H9 (cell line): ENCODE measurements around the gene NAP1L1. TPM values are rescaled to one million over a fixed set of nuclear protein-coding genes. Genes with fewer than 3 reads are reported as not detected.

Experiments used
- DNase-seq: peaks from one replicate; pipeline ENCODE4 v3.0.0-alpha.2; 2017
- H2AFZ ChIP-seq: one replicate; pipeline ENCODE4 v1.6.1; 2013; ENCODE audit warnings: mild to moderate bottlenecking, low read length, control low read depth, moderate library complexity
- H2AK5ac ChIP-seq: 2 replicates; pipeline ENCODE4 v1.6.1; 2013; ENCODE audit warnings: low read length, control low read depth, mixed read lengths; ENCODE audit not compliant: insufficient read length
- H2BK120ac ChIP-seq: one replicate; pipeline ENCODE4 v1.6.1; 2013; ENCODE audit warnings: low read depth, mild to moderate bottlenecking, low read length, control low read depth, inconsistent platforms; ENCODE audit not compliant: poor library complexity, severe bottlenecking
- H2BK12ac ChIP-seq: 2 replicates; pipeline ENCODE4 v1.6.1; 2013; ENCODE audit warnings: low read length, control low read depth, mixed read lengths, low read depth; ENCODE audit not compliant: insufficient read length
- H2BK15ac ChIP-seq: 2 replicates; pipeline ENCODE4 v1.6.1; 2013; ENCODE audit warnings: low read depth, low read length, control low read depth
- H2BK20ac ChIP-seq: one replicate; pipeline ENCODE4 v1.6.1; 2013; ENCODE audit warnings: low read depth, mild to moderate bottlenecking, low read length, control low read depth, inconsistent platforms; ENCODE audit not compliant: poor library complexity, severe bottlenecking
- H2BK5ac ChIP-seq: 2 replicates; pipeline ENCODE4 v1.6.1; 2013; ENCODE audit warnings: low read length, control low read depth, mixed read lengths; ENCODE audit not compliant: insufficient read length
- H3K14ac ChIP-seq: 2 replicates; pipeline ENCODE4 v1.6.1; 2013; ENCODE audit warnings: low read length, control low read depth; ENCODE audit not compliant: insufficient read depth
- H3K18ac ChIP-seq: 2 replicates; pipeline ENCODE4 v1.6.1; 2013; ENCODE audit warnings: low read depth, mild to moderate bottlenecking, mixed read lengths, low read length, control low read depth; ENCODE audit not compliant: insufficient read length
- H3K23ac ChIP-seq: 2 replicates; pipeline ENCODE4 v1.6.1; 2013; ENCODE audit warnings: low read length, control low read depth, mixed read lengths, low read depth; ENCODE audit not compliant: insufficient read length
- H3K23me2 ChIP-seq: 2 replicates; pipeline ENCODE4 v1.6.1; 2013; ENCODE audit warnings: low read depth, mild to moderate bottlenecking, mixed read lengths, low read length, control low read depth; ENCODE audit not compliant: insufficient read length, poor library complexity, severe bottlenecking
- H3K27ac ChIP-seq: 2 replicates; pipeline ENCODE4 v1.5.1; 2013; ENCODE audit warnings: low read length, control low read depth, mixed read lengths, low read depth; ENCODE audit not compliant: insufficient read length
- H3K27me3 ChIP-seq: 2 replicates; pipeline ENCODE4 v1.6.1; 2013; ENCODE audit warnings: low read length, control low read depth, inconsistent platforms; ENCODE audit not compliant: insufficient read depth
- H3K4ac ChIP-seq: 2 replicates; pipeline ENCODE4 v1.6.1; 2013; ENCODE audit warnings: low read depth, mild to moderate bottlenecking, control low read depth, inconsistent platforms, low read length, moderate library complexity
- H3K4me1 ChIP-seq: 2 replicates; pipeline ENCODE4 v1.6.1; 2013; ENCODE audit warnings: low read length, control low read depth, inconsistent platforms; ENCODE audit not compliant: insufficient read depth
- H3K4me2 ChIP-seq: 2 replicates; pipeline ENCODE4 v1.6.1; 2013; ENCODE audit warnings: low read length, control low read depth, mixed read lengths; ENCODE audit not compliant: insufficient read length, insufficient read depth
- H3K56ac ChIP-seq: 2 replicates; pipeline ENCODE4 v1.6.1; 2013; ENCODE audit warnings: low read depth, mild to moderate bottlenecking, mixed read lengths, low read length, control low read depth; ENCODE audit not compliant: insufficient read length
- H3K79me1 ChIP-seq: 2 replicates; pipeline ENCODE4 v1.6.1; 2013; ENCODE audit warnings: low read depth, mild to moderate bottlenecking, moderate library complexity, low read length, control low read depth, inconsistent platforms; ENCODE audit not compliant: insufficient read depth, poor library complexity, severe bottlenecking
- H3K79me2 ChIP-seq: 2 replicates; pipeline ENCODE4 v1.6.1; 2013; ENCODE audit warnings: low read length, control low read depth, inconsistent platforms; ENCODE audit not compliant: insufficient read depth
- H3K9ac ChIP-seq: 2 replicates; pipeline ENCODE4 v1.6.1; 2013; ENCODE audit warnings: low read length, control low read depth, mixed read lengths; ENCODE audit not compliant: insufficient read length; ENCODE audit errors: extremely low read depth
- H3K9me3 ChIP-seq: one replicate; pipeline ENCODE4 v1.6.1; 2013; ENCODE audit warnings: low read depth, low read length, inconsistent platforms; ENCODE audit not compliant: control insufficient read depth
- H3T11ph ChIP-seq: one replicate; pipeline ENCODE4 v1.6.1; 2013; ENCODE audit warnings: mild to moderate bottlenecking, low read length, control low read depth, inconsistent platforms
- H4K20me1 ChIP-seq: one replicate; pipeline ENCODE4 v1.6.1; 2013; ENCODE audit not compliant: control insufficient read depth, insufficient read length, insufficient read depth
- H4K5ac ChIP-seq: 2 replicates; pipeline ENCODE4 v1.6.1; 2013; ENCODE audit warnings: low read depth, mild to moderate bottlenecking, mixed read lengths, low read length, control low read depth; ENCODE audit not compliant: insufficient read length
- H4K8ac ChIP-seq: replicated peaks from 2 replicates; pipeline ENCODE4 v1.6.1; 2013; ENCODE audit warnings: low read length, control low read depth, mixed read lengths, low read depth; ENCODE audit not compliant: insufficient read length
- H4K91ac ChIP-seq: 2 replicates; pipeline ENCODE4 v1.6.1; 2013; ENCODE audit warnings: low read depth, mild to moderate bottlenecking, moderate library complexity, mixed read lengths, low read length, control low read depth; ENCODE audit not compliant: insufficient read length
- H3K27ac Mint-ChIP-seq, 3 experiments: 2 replicates in 2 of 3; 3 replicates in 1 of 3; pipeline ENCODE4 v1.8.0; 2020 to 2021; ENCODE audit warnings: mixed read lengths in 3 of 3, mild to moderate bottlenecking in 1 of 3, moderate library complexity in 1 of 3
- H3K27me3 Mint-ChIP-seq: 2 replicates; pipeline ENCODE4 v1.8.0; 2021; ENCODE audit warnings: low read depth, mild to moderate bottlenecking, moderate library complexity, mixed read lengths
- H3K36me3 Mint-ChIP-seq, 3 experiments: 2 replicates in 2 of 3; 3 replicates in 1 of 3; pipeline ENCODE4 v1.8.0; 2020 to 2021; ENCODE audit warnings: low read depth in 3 of 3, mixed read lengths in 3 of 3; ENCODE audit not compliant: insufficient read depth in 1 of 3
- H3K4me1 Mint-ChIP-seq, 2 experiments: 2 replicates each; pipeline ENCODE4 v1.8.0; 2020; ENCODE audit warnings: mixed read lengths in 2 of 2
- H3K4me3 Mint-ChIP-seq, 2 experiments: 2 replicates in 1 of 2; 3 replicates in 1 of 2; pipeline ENCODE4 v1.8.0; 2020 to 2021; ENCODE audit warnings: mild to moderate bottlenecking in 2 of 2, mixed read lengths in 2 of 2, moderate library complexity in 1 of 2
- H3K9me3 Mint-ChIP-seq, 2 experiments: 2 replicates in 1 of 2; 3 replicates in 1 of 2; pipeline ENCODE4 v1.8.0; 2020; ENCODE audit warnings: mild to moderate bottlenecking in 2 of 2, mixed read lengths in 2 of 2, moderate library complexity in 1 of 2
- CTCF ChIP-seq: fragments of 200-600 bp; sonication (generic); conservative IDR thresholded peaks from 3 replicates; pipeline ENCODE4 v1.8.0; 2021; ENCODE audit warnings: antibody characterized with exemption, mild to moderate bottlenecking
- WGBS: extraction: QIAGEN DNeasy Blood & Tissue Kit; methylation state at CpG from one replicate; pipeline ENCODE4 v1.1.7; 2013; ENCODE audit warnings: missing lambda C conversion rate, low lambda C conversion rate, mixed read lengths; ENCODE audit not compliant: insufficient read length; ENCODE audit errors: extremely low coverage; 5-methylcytosine and 5-hydroxymethylcytosine counted together
- total RNA-seq: library from RNA; stranded (reverse); gene quantifications from 2 replicates; pipeline ENCODE4 v1.2.1, GENCODE V29; 2021

The NAP1L1 gene
- total RNA-seq, 1 experiment from 2014 or later = 1,012 TPM

GRCh38 chr12:76111209-76111749 is 26.8 kb upstream of the NAP1L1 start:
- H3K4me2 ChIP-seq = no peak overlapping the region
- no peak overlapping the region for H3K27ac ChIP-seq
- TF ChIP-seq CTCF = no peak
- no peak overlapping the region for H3K4ac ChIP-seq
- H2AFZ ChIP-seq = no peak overlapping the region
- H4K5ac ChIP-seq = no peak overlapping the region
- H3K23ac ChIP-seq = no peak overlapping the region
- H2BK15ac ChIP-seq = no peak overlapping the region
- no peaks in the 10 kb centered on the region for H3K4me1 ChIP-seq
- DNase-seq = no peak
- H3K27ac Mint-ChIP-seq = no peak overlapping the region; a peak in 2 of 7 replicates
- no peak overlapping the region for H2BK120ac ChIP-seq
- H3K27me3 Mint-ChIP-seq = peaks cover 2% of the 10 kb centered on the region; the same call in 1 of the 2 replicates
- H2AK5ac ChIP-seq = no peak overlapping the region
- no peaks in the 10 kb centered on the region for H3K9me3 Mint-ChIP-seq
- no peaks in the 10 kb centered on the region for H4K20me1 ChIP-seq
- no peak overlapping the region for H2BK20ac ChIP-seq
- H2BK5ac ChIP-seq = no peak overlapping the region
- H3K4me3 Mint-ChIP-seq = no peak overlapping the region
- no peaks in the 10 kb centered on the region for H3K36me3 Mint-ChIP-seq
- WGBS = no CpG with 5 or more reads among the region's 1 CpG
- H3K79me1 ChIP-seq = no peaks in the 10 kb centered on the region
- peaks cover 2% of the 10 kb centered on the region in 2 experiments; a peak in 1 of 4 replicates for H3K4me1 Mint-ChIP-seq
- no peak overlapping the region for H3K9ac ChIP-seq
- no peaks in the 10 kb centered on the region for H3K79me2 ChIP-seq
- H3K9me3 ChIP-seq = no peaks in the 10 kb centered on the region
- H3T11ph ChIP-seq = no peak overlapping the region
- no peak overlapping the region for H3K18ac ChIP-seq
- H4K8ac ChIP-seq = no peak overlapping the region
- H3K27me3 ChIP-seq = no peaks in the 10 kb centered on the region
- H3K14ac ChIP-seq = no peak overlapping the region
- no peak overlapping the region for H2BK12ac ChIP-seq
- no peak overlapping the region for H4K91ac ChIP-seq
- no peaks in the 10 kb centered on the region for H3K23me2 ChIP-seq
- no peak overlapping the region for H3K56ac ChIP-seq
